Thyroid gland (tissue), 4 donors: ENCODE data around the gene USP3. TPM values are rescaled to one million over a fixed set of nuclear protein-coding genes. Genes with fewer than 3 reads are reported as not detected.

Experiments used
- DNase-seq, 2 donors: peaks; one replicate each; pipeline ENCODE4 v3.0.0-alpha.2; 2019
- H3K27ac ChIP-seq, 3 donors: fragments of 200-600 bp; sonication (generic); 1 replicate in 2 of 3; 2 replicates in 1 of 3; pipeline ENCODE4 v1.5.1; 2016 to 2019; ENCODE audit warnings: mild to moderate bottlenecking in 1 of 3, moderate library complexity in 1 of 3
- H3K27me3 ChIP-seq: fragments of 200-600 bp; sonication (generic); one replicate; pipeline ENCODE4 v1.5.1; 2019
- H3K36me3 ChIP-seq, 2 donors: fragments of 200-600 bp; sonication (generic); one replicate each; pipeline ENCODE4 v1.5.1; 2016 to 2019
- H3K4me1 ChIP-seq, 2 donors: fragments of 200-600 bp; sonication (generic); one replicate each; pipeline ENCODE4 v1.5.1; 2017 to 2019
- H3K4me3 ChIP-seq, 3 donors: fragments of 200-600 bp; sonication (generic); replicated peaks in 1 of 3; 1 replicate in 2 of 3; 2 replicates in 1 of 3; pipeline ENCODE4 v1.5.1; 2016; ENCODE audit warnings: mild to moderate bottlenecking in 1 of 3
- H3K9me3 ChIP-seq: fragments of 200-600 bp; sonication (generic); one replicate; pipeline ENCODE4 v1.5.1; 2017
- CTCF ChIP-seq, 6 experiments: fragments of 200-600 bp in 3 of 6; fragments of 450-650 bp in 3 of 6; sonication (generic) in 3 of 6; IDR thresholded peaks; one replicate each; pipeline ENCODE4 v1.5.1; 2016 to 2019; ENCODE audit warnings: antibody characterized with exemption in 6 of 6, mild to moderate bottlenecking in 2 of 6, inconsistent platforms in 1 of 6, moderate library complexity in 1 of 6
- POLR2A ChIP-seq, 2 donors: fragments of 450-650 bp; IDR thresholded peaks; one replicate each; pipeline ENCODE4 v1.6.1; 2017; ENCODE audit warnings: antibody characterized with exemption in 2 of 2, mild to moderate bottlenecking in 2 of 2, moderate library complexity in 1 of 2
- WGBS, 2 donors: methylation state at CpG; one replicate each; pipeline ENCODE4 v1.1.5; 2017; 5-methylcytosine and 5-hydroxymethylcytosine counted together
- intact Hi-C: fragments of 100-400 bp; cut with DNase I; formaldehyde crosslinking; loops from one replicate; pipeline ENCODE4 v1.15.1; 2023
- total RNA-seq, 4 donors: library from RNA; depleted of rRNA; stranded (reverse); fragments of >200 nt; gene quantifications; one replicate each; pipeline ENCODE4 v1.2.3, GENCODE V29; 2016

Gene USP3
- total RNA-seq, 4 donors from 2014 or later = 42.9 to 82.2 (median 53.7) TPM

- no peak for DNase-seq
- no peaks in the 10 kb centered on the region for H3K4me1 ChIP-seq
- intact Hi-C loops = no loop called here
- no peaks in the 10 kb centered on the region for H3K27me3 ChIP-seq
- H3K4me3 ChIP-seq = no peak overlapping the region
- no peak for TF ChIP-seq CTCF (IDR thresholded peaks at IDR 0.05)
- TF ChIP-seq POLR2A (IDR thresholded peaks at IDR 0.05) = no peak
- no peaks in the 10 kb centered on the region for H3K9me3 ChIP-seq
- peaks cover 66 to 72% of the 10 kb centered on the region in 2 donors for H3K36me3 ChIP-seq
- 95 to 98% methylated on average over 9 of the region's 9 CpGs for WGBS, 2 donors
- H3K27ac ChIP-seq = no peak overlapping the region
Measured at GRCh38 chr15:63636518-63637061, 132.2 kb downstream of the USP3 start.

DNA sequence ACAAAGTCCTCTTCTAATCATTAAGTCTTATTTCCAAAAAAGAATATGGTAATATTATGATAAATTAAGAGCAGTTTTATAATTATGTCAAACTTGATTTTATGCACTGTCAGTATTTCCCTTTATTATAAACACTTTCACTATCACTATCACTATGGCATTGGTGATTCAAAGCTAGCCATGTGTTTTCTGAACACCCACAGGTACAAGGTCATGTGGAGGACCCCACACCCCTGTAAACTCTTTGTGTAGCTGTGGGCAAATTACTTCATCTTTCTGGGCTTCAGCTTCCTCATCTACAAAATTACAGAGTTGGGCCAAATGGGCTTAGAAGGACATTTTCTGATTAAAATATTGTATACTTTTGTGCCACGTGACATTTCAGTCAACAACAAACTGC is 134.4 kb downstream of the USP3 start:
- intact Hi-C loops = no loop called here
- WGBS, 2 donors = 95 to 100% methylated on average over 1 of the region's 1 CpG
- no peaks in the 10 kb centered on the region for H3K27me3 ChIP-seq
- TF ChIP-seq CTCF (IDR thresholded peaks at IDR 0.05) (no peak), POLR2A (IDR thresholded peaks at IDR 0.05) (no peak)
- H3K4me1 ChIP-seq = no peaks in the 10 kb centered on the region
- no peak for DNase-seq
- H3K4me3 ChIP-seq = no peak overlapping the region
- no peak overlapping the region for H3K27ac ChIP-seq
- H3K9me3 ChIP-seq = no peaks in the 10 kb centered on the region
- H3K36me3 ChIP-seq = peaks cover 49 to 56% of the 10 kb centered on the region in 2 donors

DNA sequence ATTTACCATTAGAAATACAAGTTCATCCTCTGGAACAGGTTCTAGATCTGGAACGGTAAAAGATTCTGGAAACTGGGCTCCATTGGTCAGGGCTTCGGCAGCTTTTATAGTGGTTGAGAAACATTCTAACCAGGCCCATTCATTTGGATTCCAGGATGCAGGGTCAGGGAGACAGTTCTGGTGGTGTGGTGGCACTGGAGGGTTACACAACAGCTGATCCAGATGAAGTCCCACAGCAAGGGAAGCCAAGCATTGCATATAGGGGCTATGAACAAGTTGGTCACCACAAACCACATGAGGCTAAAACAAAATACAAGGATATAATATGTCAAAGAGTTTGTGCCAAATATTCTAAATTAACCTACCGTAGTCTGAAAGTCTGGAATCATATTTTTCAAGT is 135.8 kb downstream of the USP3 start:
- no peak for TF ChIP-seq CTCF (IDR thresholded peaks at IDR 0.05)
- TF ChIP-seq POLR2A (IDR thresholded peaks at IDR 0.05) = no peak
- Histone ChIP-seq H3K4me1 (no peaks in the 10 kb centered on the region), H3K27me3 (no peaks in the 10 kb centered on the region), H3K27ac (no peak overlapping the region), H3K4me3 (no peak overlapping the region), H3K36me3 (peaks cover 53 to 69% of the 10 kb centered on the region in 2 donors), H3K9me3 (no peaks in the 10 kb centered on the region)
- WGBS, 2 donors = 97 to 98% methylated on average over 3 of the region's 3 CpGs
- no peak for DNase-seq
- intact Hi-C loops = no loop called here

Other genes starting within 250 kb of the USP3 start
- gene APH1B, start 227.0 kb upstream of the USP3 start, total RNA-seq = 10 to 100 TPM; 22.9 to 35.3 (median 27.8) TPM
- gene CA12, start 122.7 kb upstream of the USP3 start, total RNA-seq = 10 to 100 TPM in 1 of 4 donors, 1 to 10 TPM in 2, under 1 TPM in 1; 0.33 to 21.9 (median 4.3) TPM
- gene FBXL22, start 92.8 kb downstream of the USP3 start, total RNA-seq = 1 to 10 TPM in 3 of 4 donors, under 1 TPM in 1; 0.92 to 3.8 (median 2.3) TPM